ENCODE measurements around the gene SYT3. TPM values are rescaled to one million over a fixed set of nuclear protein-coding genes. Genes with fewer than 3 reads are reported as not detected.

SYT3 gene
- polyA plus RNA-seq, 1 donor from 2014 or later: 14.8 TPM

GRCh38 chr19:50626795-50627194 lies 12.9 kb downstream of the SYT3 start:
- Histone ChIP-seq H3K9ac (ENCODE audit: low read length) (no peak overlapping the region), H3K4me3 (ENCODE audit: low read length) (no peak overlapping the region), H3F3A (ENCODE audit: insufficient read depth, low read length, poor library complexity, severe bottlenecking) (no peaks in the 10 kb centered on the region), H3K9me2 (ENCODE audit: insufficient read depth, low read length) (no peaks in the 10 kb centered on the region), H3K27me3 (ENCODE audit: insufficient read depth, low read depth, low read length) (no peaks in the 10 kb centered on the region), H3K79me2 (replicated peaks; ENCODE audit: insufficient read depth, low read length) (no peaks in the 10 kb centered on the region), H3K27ac (ENCODE audit: low read length) (no peak overlapping the region), H3K9me3 (ENCODE audit: low read length) (no peaks in the 10 kb centered on the region), H3K4me2 (ENCODE audit: low read length) (no peak overlapping the region), H2AFZ (ENCODE audit: low read depth, low read length) (no peak overlapping the region), H3K36me3 (ENCODE audit: insufficient read depth, low read length) (no peaks in the 10 kb centered on the region), H4K20me1 (ENCODE audit: insufficient read depth) (no peaks in the 10 kb centered on the region)
- TF ChIP-seq REST (IDR thresholded peaks at IDR 0.05; ENCODE audit: borderline replicate concordance): no peak
- no peak for TF ChIP-seq MXI1 (conservative IDR thresholded peaks at IDR 0.05; ENCODE audit: poor library complexity, severe bottlenecking)
- no peak for TF ChIP-seq SMC3 (conservative IDR thresholded peaks at IDR 0.05; ENCODE audit: poor library complexity)
- TF ChIP-seq EP300 (conservative IDR thresholded peaks at IDR 0.05; ENCODE audit: poor library complexity, severe bottlenecking): no peak
- no peak for TF ChIP-seq CTCF (IDR thresholded peaks at IDR 0.05; ENCODE audit: poor library complexity, severe bottlenecking)
- TF ChIP-seq EZH2 (IDR thresholded peaks at IDR 0.05; ENCODE audit: borderline replicate concordance, insufficient read depth, low read length, poor library complexity, severe bottlenecking): no peak
- no peak for TF ChIP-seq TAF1 (IDR thresholded peaks at IDR 0.05; ENCODE audit: low read depth)
- TF ChIP-seq POLR2AphosphoS5 (IDR thresholded peaks at IDR 0.05): no peak
- no peak for TF ChIP-seq RAD21 (conservative IDR thresholded peaks at IDR 0.05)

DNA sequence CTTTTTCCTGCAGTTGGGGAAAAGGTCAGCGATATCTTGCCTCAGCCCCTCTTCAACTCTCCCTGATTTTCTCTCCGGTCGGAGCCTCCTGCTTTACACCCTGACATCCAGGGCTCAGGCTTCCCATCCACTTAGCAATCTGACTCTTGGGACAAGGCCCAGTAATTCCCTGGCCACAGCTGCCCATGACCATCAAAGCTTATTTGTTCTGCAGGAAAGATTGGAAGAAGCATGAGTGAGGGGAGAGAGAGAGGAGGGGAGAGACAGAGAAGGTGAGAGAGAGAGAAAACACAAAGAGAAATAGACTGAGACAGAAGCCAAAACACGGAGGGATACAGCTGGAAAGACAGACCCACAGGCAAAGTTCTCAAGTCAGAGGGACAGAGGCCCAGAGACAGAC lies 13.7 kb downstream of the SYT3 start:
- H3K27ac ChIP-seq (ENCODE audit: low read length): no peak overlapping the region
- H3K79me2 ChIP-seq (replicated peaks; ENCODE audit: insufficient read depth, low read length): no peaks in the 10 kb centered on the region
- H2AFZ ChIP-seq (ENCODE audit: low read depth, low read length): no peak overlapping the region
- H3K4me2 ChIP-seq (ENCODE audit: low read length): no peak overlapping the region
- H3F3A ChIP-seq (ENCODE audit: insufficient read depth, low read length, poor library complexity, severe bottlenecking): no peaks in the 10 kb centered on the region
- no peak overlapping the region for H3K9ac ChIP-seq (ENCODE audit: low read length)
- H3K27me3 ChIP-seq (ENCODE audit: insufficient read depth, low read depth, low read length): no peaks in the 10 kb centered on the region
- no peaks in the 10 kb centered on the region for H3K36me3 ChIP-seq (ENCODE audit: insufficient read depth, low read length)
- TF ChIP-seq CTCF (IDR thresholded peaks at IDR 0.05; ENCODE audit: poor library complexity, severe bottlenecking) (no peak), REST (IDR thresholded peaks at IDR 0.05; ENCODE audit: borderline replicate concordance) (no peak), MXI1 (conservative IDR thresholded peaks at IDR 0.05; ENCODE audit: poor library complexity, severe bottlenecking) (no peak)
- H3K4me3 ChIP-seq (ENCODE audit: low read length): no peak overlapping the region
- H4K20me1 ChIP-seq (ENCODE audit: insufficient read depth): no peaks in the 10 kb centered on the region
- H3K9me3 ChIP-seq (ENCODE audit: low read length): no peaks in the 10 kb centered on the region
- H3K9me2 ChIP-seq (ENCODE audit: insufficient read depth, low read length): no peaks in the 10 kb centered on the region
